Naive B cell (primary cell): ENCODE data around the gene SHMT2. TPM values are rescaled to one million over a fixed set of nuclear protein-coding genes. Genes with fewer than 3 reads are reported as not detected.

Experiments used
- ATAC-seq, 2 donors: fragments of 150-1000 bp; cut with Tn5 transposase; 2 replicates each; pipeline ENCODE4 v1.10.0; 2021; ENCODE audit warnings: low read depth in 2 of 2, mild to moderate bottlenecking in 2 of 2, moderate library complexity in 2 of 2
- DNase-seq: peaks from one replicate; pipeline ENCODE4 v3.0.0; 2022
- H3K27ac Mint-ChIP-seq, 6 donors: one replicate each; pipeline ENCODE4 v1.8.0; 2020 to 2022; ENCODE audit warnings: mild to moderate bottlenecking in 6 of 6, mixed read lengths in 6 of 6, moderate library complexity in 5 of 6, inconsistent platforms in 2 of 6
- H3K27me3 Mint-ChIP-seq, 3 donors: one replicate each; pipeline ENCODE4 v1.8.0; 2021 to 2022; ENCODE audit warnings: mixed read lengths in 3 of 3, mild to moderate bottlenecking in 1 of 3
- H3K36me3 Mint-ChIP-seq, 2 donors: one replicate each; pipeline ENCODE4 v1.8.0; 2020 to 2022; ENCODE audit warnings: mixed read lengths in 2 of 2, inconsistent platforms in 1 of 2, mild to moderate bottlenecking in 1 of 2
- H3K4me1 Mint-ChIP-seq, 3 donors: one replicate each; pipeline ENCODE4 v1.8.0; 2020 to 2022; ENCODE audit warnings: mixed read lengths in 3 of 3, inconsistent platforms in 1 of 3, mild to moderate bottlenecking in 1 of 3, moderate library complexity in 1 of 3
- H3K4me3 Mint-ChIP-seq, 8 donors: one replicate each; pipeline ENCODE4 v1.8.0; 2020 to 2022; ENCODE audit warnings: mild to moderate bottlenecking in 8 of 8, mixed read lengths in 8 of 8, moderate library complexity in 8 of 8, inconsistent platforms in 2 of 8
- H3K9me3 Mint-ChIP-seq, 7 donors: one replicate each; pipeline ENCODE4 v1.8.0; 2020 to 2022; ENCODE audit warnings: mixed read lengths in 7 of 7, mild to moderate bottlenecking in 5 of 7, inconsistent platforms in 2 of 7, moderate library complexity in 1 of 7
- polyA plus RNA-seq, 6 donors: library from polyadenylated mRNA; unstranded; fragments of 300-500 nt; fragmentation: Illumina TruSeq; gene quantifications; one replicate each; pipeline ENCODE4 v1.2.3, GENCODE V29; 2021; ENCODE audit warnings: low read depth in 6 of 6

The SHMT2 gene
- polyA plus RNA-seq, 6 donors from 2014 or later, result 160 to 183 (median 173) TPM

- H3K27me3 Mint-ChIP-seq, result peaks cover 5 to 12% (median 7%) of the 10 kb centered on the region in 3 donors
- no peaks in the 10 kb centered on the region for H3K36me3 Mint-ChIP-seq
- ATAC-seq (no peak), DNase-seq (no peak)
- H3K4me3 Mint-ChIP-seq, result no peak overlapping the region
- no peaks in the 10 kb centered on the region for H3K9me3 Mint-ChIP-seq
- H3K27ac Mint-ChIP-seq, result no peak overlapping the region
- peaks cover 0 to 5% (median 0%) of the 10 kb centered on the region in 3 donors for H3K4me1 Mint-ChIP-seq
Measured at GRCh38 chr12:57190821-57191220, 38.7 kb upstream of the SHMT2 start.

- Mint-ChIP-seq H3K27me3 (peaks cover 5 to 17% (median 7%) of the 10 kb centered on the region in 3 donors), H3K27ac (no peak overlapping the region), H3K4me3 (no peak overlapping the region), H3K9me3 (no peaks in the 10 kb centered on the region), H3K4me1 (peaks cover 0 to 5% (median 0%) of the 10 kb centered on the region in 3 donors), H3K36me3 (no peaks in the 10 kb centered on the region)
- DNase-seq (no peak), ATAC-seq (no peak)
Measured at GRCh38 chr12:57191410-57191809, 38.1 kb upstream of the SHMT2 start.

- no peak for DNase-seq
- H3K9me3 Mint-ChIP-seq, result no peaks in the 10 kb centered on the region
- no peak for ATAC-seq
- no peak overlapping the region for H3K4me3 Mint-ChIP-seq
- H3K27ac Mint-ChIP-seq, result no peak overlapping the region
- H3K27me3 Mint-ChIP-seq, result peaks cover 5 to 20% (median 7%) of the 10 kb centered on the region in 3 donors
- peaks cover 0 to 5% (median 0%) of the 10 kb centered on the region in 3 donors for H3K4me1 Mint-ChIP-seq
- no peaks in the 10 kb centered on the region for H3K36me3 Mint-ChIP-seq
Measured at GRCh38 chr12:57192920-57193319, 36.6 kb upstream of the SHMT2 start.

- DNase-seq (no peak), ATAC-seq (no peak)
- H3K27ac Mint-ChIP-seq, result no peak overlapping the region
- no peaks in the 10 kb centered on the region for H3K36me3 Mint-ChIP-seq
- H3K27me3 Mint-ChIP-seq, result peaks cover 5 to 20% (median 7%) of the 10 kb centered on the region in 3 donors
- peaks cover 0 to 5% (median 0%) of the 10 kb centered on the region in 3 donors for H3K4me1 Mint-ChIP-seq
- no peak overlapping the region for H3K4me3 Mint-ChIP-seq
- no peaks in the 10 kb centered on the region for H3K9me3 Mint-ChIP-seq
Measured at GRCh38 chr12:57193706-57194245, 35.7 kb upstream of the SHMT2 start.

- Mint-ChIP-seq H3K4me1 (peaks cover 0 to 5% (median 0%) of the 10 kb centered on the region in 3 donors), H3K27me3 (peaks cover 5 to 20% (median 7%) of the 10 kb centered on the region in 3 donors), H3K9me3 (no peaks in the 10 kb centered on the region), H3K4me3 (no peak overlapping the region), H3K36me3 (no peaks in the 10 kb centered on the region), H3K27ac (no peak overlapping the region)
- DNase-seq, result no peak
- no peak for ATAC-seq
Measured at GRCh38 chr12:57194253-57194652, 35.3 kb upstream of the SHMT2 start.

GRCh38 chr12:57195186-57195585, 34.3 kb upstream of the SHMT2 start:
- peaks cover 5 to 20% (median 12%) of the 10 kb centered on the region in 3 donors for H3K27me3 Mint-ChIP-seq
- no peak overlapping the region for H3K4me3 Mint-ChIP-seq
- DNase-seq, result no peak
- no peak overlapping the region for H3K27ac Mint-ChIP-seq
- H3K4me1 Mint-ChIP-seq, result peaks cover 0 to 5% (median 0%) of the 10 kb centered on the region in 3 donors
- H3K36me3 Mint-ChIP-seq, result no peaks in the 10 kb centered on the region
- H3K9me3 Mint-ChIP-seq, result no peaks in the 10 kb centered on the region
- no peak for ATAC-seq

- Mint-ChIP-seq H3K27me3 (peaks cover 5 to 20% (median 14%) of the 10 kb centered on the region in 3 donors), H3K36me3 (no peaks in the 10 kb centered on the region), H3K9me3 (no peaks in the 10 kb centered on the region), H3K4me3 (no peak overlapping the region), H3K4me1 (peaks cover 0 to 5% (median 0%) of the 10 kb centered on the region in 3 donors), H3K27ac (peak overlapping the region in 1 of 6 donors; percentile 61)
- no peak for DNase-seq
- ATAC-seq, result no peak
Measured at GRCh38 chr12:57195611-57196371, 33.7 kb upstream of the SHMT2 start.

- Mint-ChIP-seq H3K4me3 (no peak overlapping the region), H3K36me3 (no peaks in the 10 kb centered on the region), H3K27me3 (peaks cover 5 to 18% (median 14%) of the 10 kb centered on the region in 3 donors), H3K4me1 (peaks cover 0 to 5% (median 0%) of the 10 kb centered on the region in 3 donors), H3K27ac (peak overlapping the region in 1 of 6 donors; percentile 69), H3K9me3 (no peaks in the 10 kb centered on the region)
- DNase-seq, result no peak
- no peak for ATAC-seq
Measured at GRCh38 chr12:57196439-57196838, 33.1 kb upstream of the SHMT2 start.

GRCh38 chr12:57196956-57197355, 32.6 kb upstream of the SHMT2 start:
- Mint-ChIP-seq H3K4me1 (no peaks in the 10 kb centered on the region), H3K27ac (no peak overlapping the region), H3K4me3 (no peak overlapping the region), H3K36me3 (no peaks in the 10 kb centered on the region), H3K27me3 (peaks cover under 1 to 13% (median 13%) of the 10 kb centered on the region in 3 donors), H3K9me3 (no peaks in the 10 kb centered on the region)
- ATAC-seq, result no peak
- DNase-seq, result no peak

GRCh38 chr12:57198329-57198728, 31.2 kb upstream of the SHMT2 start:
- DNase-seq, result no peak
- H3K27me3 Mint-ChIP-seq, result peaks cover 0 to 18% (median 6%) of the 10 kb centered on the region in 3 donors
- ATAC-seq, result no peak

GRCh38 chr12:57199191-57199590, 30.3 kb upstream of the SHMT2 start:
- Mint-ChIP-seq H3K4me3 (no peak overlapping the region), H3K9me3 (no peaks in the 10 kb centered on the region), H3K27ac (peak overlapping the region in 1 of 6 donors; percentile 6), H3K36me3 (no peaks in the 10 kb centered on the region), H3K4me1 (no peaks in the 10 kb centered on the region), H3K27me3 (peaks cover 0 to 18% (median 6%) of the 10 kb centered on the region in 3 donors)
- ATAC-seq (no peak), DNase-seq (no peak)

More at GRCh38 chr12:57198329-57198728, 31.2 kb upstream of the SHMT2 start:
- Mint-ChIP-seq H3K4me3 (peak overlapping the region in 2 of 8 donors; percentile 12 to 16), H3K4me1 (no peaks in the 10 kb centered on the region), H3K27ac (no peak overlapping the region), H3K36me3 (no peaks in the 10 kb centered on the region), H3K9me3 (no peaks in the 10 kb centered on the region)

GRCh38 chr12:57200497-57200896, 29.0 kb upstream of the SHMT2 start:
- Mint-ChIP-seq H3K4me1 (no peaks in the 10 kb centered on the region), H3K4me3 (no peak overlapping the region), H3K36me3 (no peaks in the 10 kb centered on the region), H3K27me3 (peaks cover 0 to 18% (median 6%) of the 10 kb centered on the region in 3 donors), H3K9me3 (no peaks in the 10 kb centered on the region), H3K27ac (no peak overlapping the region)
- DNase-seq (no peak), ATAC-seq (no peak)

GRCh38 chr12:57201219-57201618, 28.3 kb upstream of the SHMT2 start:
- Mint-ChIP-seq H3K4me1 (no peaks in the 10 kb centered on the region), H3K36me3 (no peaks in the 10 kb centered on the region)

GRCh38 chr12:57201631-57202030, 27.9 kb upstream of the SHMT2 start:
- Mint-ChIP-seq H3K9me3 (no peaks in the 10 kb centered on the region), H3K36me3 (no peaks in the 10 kb centered on the region), H3K27ac (no peak overlapping the region), H3K4me3 (no peak overlapping the region), H3K4me1 (no peaks in the 10 kb centered on the region), H3K27me3 (peaks cover 0 to 10% (median 6%) of the 10 kb centered on the region in 3 donors)
- DNase-seq (no peak), ATAC-seq (no peak)

More at GRCh38 chr12:57201219-57201618, 28.3 kb upstream of the SHMT2 start:
- H3K27ac Mint-ChIP-seq, result no peak overlapping the region
- DNase-seq (no peak), ATAC-seq (no peak)
- H3K27me3 Mint-ChIP-seq, result peaks cover 0 to 14% (median 6%) of the 10 kb centered on the region in 3 donors
- no peak overlapping the region for H3K4me3 Mint-ChIP-seq
- H3K9me3 Mint-ChIP-seq, result no peaks in the 10 kb centered on the region
